ENCODE results near the gene WWOX. TPM values are rescaled to one million over a fixed set of nuclear protein-coding genes. Genes with fewer than 3 reads are reported as not detected.

WWOX gene
- total RNA-seq, 2 experiments from 2014 or later = 20.2 to 21.4 TPM

GRCh38 chr16:78399384-78399783 is 299.9 kb downstream of the WWOX start:
- no peak for DNase-seq
- Mint-ChIP-seq H3K27ac (no peak overlapping the region), H3K27me3 (ENCODE audit: low read depth) (no peaks in the 10 kb centered on the region), H3K36me3 (ENCODE audit: low read depth) (peaks cover 6% of the 10 kb centered on the region), H3K9me3 (peaks cover 1% of the 10 kb centered on the region), H3K4me3 (no peak overlapping the region), H3K4me1 (ENCODE audit: low read depth) (no peaks in the 10 kb centered on the region)
- CTCF ChIA-PET = no interaction called here
- intact Hi-C loops (cut with micrococcal nuclease) = loop anchor here (5.0 kb wide), 1 partner anchor 958 kb away; no protein-coding TSS in a partner anchor

GRCh38 chr16:78402833-78403232 is 303.4 kb downstream of the WWOX start:
- no peak overlapping the region for H3K4me3 Mint-ChIP-seq
- H3K27ac Mint-ChIP-seq = no peak overlapping the region
- CTCF ChIA-PET = no interaction called here
- no peak for DNase-seq
- intact Hi-C loops (cut with micrococcal nuclease) = no loop called here
- no peaks in the 10 kb centered on the region for H3K27me3 Mint-ChIP-seq (ENCODE audit: low read depth)
- H3K36me3 Mint-ChIP-seq (ENCODE audit: low read depth) = peaks cover 4% of the 10 kb centered on the region
- H3K4me1 Mint-ChIP-seq (ENCODE audit: low read depth) = no peaks in the 10 kb centered on the region
- no peaks in the 10 kb centered on the region for H3K9me3 Mint-ChIP-seq

- H3K36me3 Mint-ChIP-seq (ENCODE audit: low read depth) = peaks cover 9% of the 10 kb centered on the region
- no peaks in the 10 kb centered on the region for H3K4me1 Mint-ChIP-seq (ENCODE audit: low read depth)
- CTCF ChIA-PET = no interaction called here
- intact Hi-C loops (cut with micrococcal nuclease) = no loop called here
- no peak for DNase-seq
- H3K4me3 Mint-ChIP-seq = no peak overlapping the region
- H3K27me3 Mint-ChIP-seq (ENCODE audit: low read depth) = no peaks in the 10 kb centered on the region
- peaks cover 6% of the 10 kb centered on the region for H3K9me3 Mint-ChIP-seq
- H3K27ac Mint-ChIP-seq = no peak overlapping the region
Measured at GRCh38 chr16:78405040-78405439, 305.6 kb downstream of the WWOX start.

GRCh38 chr16:78405833-78406232 is 306.4 kb downstream of the WWOX start:
- intact Hi-C loops (cut with micrococcal nuclease) = no loop called here
- peaks cover 7% of the 10 kb centered on the region for H3K9me3 Mint-ChIP-seq
- CTCF ChIA-PET = no interaction called here

GRCh38 chr16:78407191-78407590 is 307.7 kb downstream of the WWOX start:
- intact Hi-C loops (cut with micrococcal nuclease) = no loop called here
- Mint-ChIP-seq H3K4me3 (no peak overlapping the region), H3K9me3 (peaks cover 9% of the 10 kb centered on the region), H3K27me3 (ENCODE audit: low read depth) (no peaks in the 10 kb centered on the region), H3K4me1 (ENCODE audit: low read depth) (no peaks in the 10 kb centered on the region), H3K27ac (no peak overlapping the region), H3K36me3 (ENCODE audit: low read depth) (peaks cover 12% of the 10 kb centered on the region)
- no peak for DNase-seq
- CTCF ChIA-PET = no interaction called here

More at GRCh38 chr16:78405833-78406232, 306.4 kb downstream of the WWOX start:
- no peak for DNase-seq
- Mint-ChIP-seq H3K4me1 (ENCODE audit: low read depth) (no peaks in the 10 kb centered on the region), H3K27me3 (ENCODE audit: low read depth) (no peaks in the 10 kb centered on the region), H3K27ac (no peak overlapping the region), H3K36me3 (ENCODE audit: low read depth) (peaks cover 11% of the 10 kb centered on the region), H3K4me3 (no peak overlapping the region)

- CTCF ChIA-PET = no interaction called here
- Mint-ChIP-seq H3K36me3 (ENCODE audit: low read depth) (peaks cover 11% of the 10 kb centered on the region), H3K4me1 (ENCODE audit: low read depth) (no peaks in the 10 kb centered on the region), H3K9me3 (peaks cover 16% of the 10 kb centered on the region), H3K4me3 (no peak overlapping the region), H3K27ac (no peak overlapping the region), H3K27me3 (ENCODE audit: low read depth) (no peaks in the 10 kb centered on the region)
- DNase-seq = no peak
- intact Hi-C loops (cut with micrococcal nuclease) = no loop called here
Measured at GRCh38 chr16:78413651-78414050, 314.2 kb downstream of the WWOX start.

GRCh38 chr16:78415013-78415412 is 315.6 kb downstream of the WWOX start:
- Mint-ChIP-seq H3K4me1 (ENCODE audit: low read depth) (no peaks in the 10 kb centered on the region), H3K4me3 (no peak overlapping the region)
- DNase-seq = no peak

GRCh38 chr16:78415669-78416068 is 316.2 kb downstream of the WWOX start:
- DNase-seq = no peak
- CTCF ChIA-PET = no interaction called here
- Mint-ChIP-seq H3K4me3 (no peak overlapping the region), H3K27ac (no peak overlapping the region), H3K27me3 (ENCODE audit: low read depth) (no peaks in the 10 kb centered on the region), H3K4me1 (ENCODE audit: low read depth) (no peaks in the 10 kb centered on the region), H3K36me3 (ENCODE audit: low read depth) (peaks cover 7% of the 10 kb centered on the region), H3K9me3 (peaks cover 12% of the 10 kb centered on the region)
- intact Hi-C loops (cut with micrococcal nuclease) = no loop called here

More at GRCh38 chr16:78415013-78415412, 315.6 kb downstream of the WWOX start:
- peaks cover 14% of the 10 kb centered on the region for H3K9me3 Mint-ChIP-seq
- H3K36me3 Mint-ChIP-seq (ENCODE audit: low read depth) = peaks cover 9% of the 10 kb centered on the region
- CTCF ChIA-PET = no interaction called here
- intact Hi-C loops (cut with micrococcal nuclease) = no loop called here
- H3K27ac Mint-ChIP-seq = no peak overlapping the region
- no peaks in the 10 kb centered on the region for H3K27me3 Mint-ChIP-seq (ENCODE audit: low read depth)

GRCh38 chr16:78416400-78416799 is 316.9 kb downstream of the WWOX start:
- peaks cover 7% of the 10 kb centered on the region for H3K36me3 Mint-ChIP-seq (ENCODE audit: low read depth)
- H3K27me3 Mint-ChIP-seq (ENCODE audit: low read depth) = no peaks in the 10 kb centered on the region
- no peaks in the 10 kb centered on the region for H3K4me1 Mint-ChIP-seq (ENCODE audit: low read depth)
- CTCF ChIA-PET = no interaction called here
- no peak overlapping the region for H3K4me3 Mint-ChIP-seq
- no peak for DNase-seq
- intact Hi-C loops (cut with micrococcal nuclease) = no loop called here
- H3K27ac Mint-ChIP-seq = no peak overlapping the region
- peaks cover 12% of the 10 kb centered on the region for H3K9me3 Mint-ChIP-seq

GRCh38 chr16:78421181-78421708 is 321.8 kb downstream of the WWOX start:
- Mint-ChIP-seq H3K4me3 (no peak overlapping the region), H3K4me1 (ENCODE audit: low read depth) (no peaks in the 10 kb centered on the region), H3K27ac (no peak overlapping the region), H3K27me3 (ENCODE audit: low read depth) (no peaks in the 10 kb centered on the region), H3K9me3 (no peaks in the 10 kb centered on the region), H3K36me3 (ENCODE audit: low read depth) (peaks cover 2% of the 10 kb centered on the region)
- intact Hi-C loops (cut with micrococcal nuclease) = no loop called here
- no peak for DNase-seq
- CTCF ChIA-PET = interaction anchor here (0.7 kb wide), 1 partner anchor 13 kb away, joined by 3 read pairs; no protein-coding TSS in a partner anchor

GRCh38 chr16:78425281-78425680 is 325.8 kb downstream of the WWOX start:
- H3K4me3 Mint-ChIP-seq = no peak overlapping the region
- no peaks in the 10 kb centered on the region for H3K27me3 Mint-ChIP-seq (ENCODE audit: low read depth)
- CTCF ChIA-PET = interaction anchor here (0.9 kb wide), 1 partner anchor 12 kb away, joined by 3 read pairs; no protein-coding TSS in a partner anchor
- no peak overlapping the region for H3K27ac Mint-ChIP-seq
- H3K4me1 Mint-ChIP-seq (ENCODE audit: low read depth) = no peaks in the 10 kb centered on the region
- no peaks in the 10 kb centered on the region for H3K9me3 Mint-ChIP-seq
- peaks cover 15% of the 10 kb centered on the region for H3K36me3 Mint-ChIP-seq (ENCODE audit: low read depth)
- DNase-seq = no peak
- intact Hi-C loops (cut with micrococcal nuclease) = no loop called here

GRCh38 chr16:78425891-78426510 is 326.5 kb downstream of the WWOX start:
- Mint-ChIP-seq H3K36me3 (ENCODE audit: low read depth) (peaks cover 17% of the 10 kb centered on the region), H3K27ac (no peak overlapping the region), H3K4me3 (no peak overlapping the region), H3K9me3 (no peaks in the 10 kb centered on the region), H3K27me3 (ENCODE audit: low read depth) (no peaks in the 10 kb centered on the region), H3K4me1 (ENCODE audit: low read depth) (no peaks in the 10 kb centered on the region)
- no peak for DNase-seq
- intact Hi-C loops (cut with micrococcal nuclease) = no loop called here
- CTCF ChIA-PET = interaction anchor here (0.6 to 0.9 kb wide), 2 partner anchors 11 to 471 kb away, joined by 3 read pairs; no protein-coding TSS in a partner anchor

- Mint-ChIP-seq H3K9me3 (no peaks in the 10 kb centered on the region), H3K36me3 (ENCODE audit: low read depth) (peaks cover 25% of the 10 kb centered on the region), H3K4me1 (ENCODE audit: low read depth) (no peaks in the 10 kb centered on the region), H3K27me3 (ENCODE audit: low read depth) (no peaks in the 10 kb centered on the region), H3K27ac (no peak overlapping the region), H3K4me3 (no peak overlapping the region)
- CTCF ChIA-PET = interaction anchor here (0.6 kb wide), 1 partner anchor 9 kb away, joined by 4 read pairs; no protein-coding TSS in a partner anchor
- intact Hi-C loops (cut with micrococcal nuclease) = no loop called here
- DNase-seq = no peak
Measured at GRCh38 chr16:78428193-78428592, 328.7 kb downstream of the WWOX start.
